ENCODE data around the gene KIAA0232. TPM values are rescaled to one million over a fixed set of nuclear protein-coding genes. Genes with fewer than 3 reads are reported as not detected.

KIAA0232 gene
- total RNA-seq, 1 experiment from 2014 or later, result 28.5 TPM

GRCh38 chr4:6746721-6747293 lies 35.7 kb upstream of the KIAA0232 start:
- Mint-ChIP-seq H3K4me3 (no peak overlapping the region), H3K27ac (no peak overlapping the region; a peak in 1 of 7 replicates), H3K9me3 (no peaks in the 10 kb centered on the region), H3K4me1 (peaks cover 2 to 10% of the 10 kb centered on the region in 2 experiments; a peak in 3 of 4 replicates), H3K36me3 (ENCODE audit: insufficient read depth in 1 of 3, low read depth in 3 of 3) (no peaks in the 10 kb centered on the region), H3K27me3 (ENCODE audit: low read depth) (peaks cover 1% of the 10 kb centered on the region)
- Histone ChIP-seq H3K23ac (ENCODE audit: insufficient read length, low read depth, low read length) (no peak overlapping the region), H2BK20ac (ENCODE audit: low read depth, low read length, poor library complexity, severe bottlenecking) (no peak overlapping the region), H3K27me3 (ENCODE audit: insufficient read depth, low read length) (no peaks in the 10 kb centered on the region), H3K4me2 (ENCODE audit: insufficient read depth, insufficient read length, low read length) (no peak overlapping the region), H4K20me1 (ENCODE audit: control insufficient read depth, insufficient read depth, insufficient read length) (peaks cover 2% of the 10 kb centered on the region), H2AFZ (ENCODE audit: low read length) (no peak overlapping the region), H3K4me1 (ENCODE audit: insufficient read depth, low read length) (no peaks in the 10 kb centered on the region), H3K14ac (ENCODE audit: insufficient read depth, low read length) (no peak overlapping the region; the same call in 1 of the 2 replicates), H3K9me3 (ENCODE audit: control insufficient read depth, low read depth, low read length) (no peaks in the 10 kb centered on the region), H3K4ac (ENCODE audit: low read depth, low read length) (no peak overlapping the region), H3K79me2 (ENCODE audit: insufficient read depth, low read length) (no peaks in the 10 kb centered on the region), H4K5ac (ENCODE audit: insufficient read length, low read depth, low read length) (no peak overlapping the region), H3K27ac (ENCODE audit: insufficient read length, low read depth, low read length) (no peak overlapping the region), H2AK5ac (ENCODE audit: insufficient read length, low read length) (no peak overlapping the region), H2BK120ac (ENCODE audit: low read depth, low read length, poor library complexity, severe bottlenecking) (no peak overlapping the region), H2BK5ac (ENCODE audit: insufficient read length, low read length) (no peak overlapping the region), H3K23me2 (ENCODE audit: insufficient read length, low read depth, low read length, poor library complexity, severe bottlenecking) (no peaks in the 10 kb centered on the region), H2BK15ac (ENCODE audit: low read depth, low read length) (no peak overlapping the region), H4K8ac (replicated peaks; ENCODE audit: insufficient read length, low read depth, low read length) (no peak overlapping the region), H2BK12ac (ENCODE audit: insufficient read length, low read depth, low read length) (no peak overlapping the region), H3K9ac (ENCODE audit: extremely low read depth, insufficient read length, low read length) (no peak overlapping the region), H3K56ac (ENCODE audit: insufficient read length, low read depth, low read length) (no peak overlapping the region), H3T11ph (ENCODE audit: low read length) (no peak overlapping the region), H3K79me1 (ENCODE audit: insufficient read depth, low read depth, low read length, poor library complexity, severe bottlenecking) (no peaks in the 10 kb centered on the region), H3K18ac (ENCODE audit: insufficient read length, low read depth, low read length) (no peak overlapping the region), H4K91ac (ENCODE audit: insufficient read length, low read depth, low read length) (no peak overlapping the region)
- TF ChIP-seq CTCF (conservative IDR thresholded peaks at IDR 0.05), result no peak
- WGBS (ENCODE audit: extremely low coverage, insufficient read length, low lambda C conversion rate), result no CpG with 5 or more reads among the region's 20 CpGs
- no peak for DNase-seq

Data from H9 (cell line).